ENCODE results near the gene WNT6.
"Not testable (repeated sequence)": the region's sequence is repeated elsewhere in the genome, so short reads cannot be mapped to it uniquely, and the experiment has no call there.

WNT6 gene

DNA sequence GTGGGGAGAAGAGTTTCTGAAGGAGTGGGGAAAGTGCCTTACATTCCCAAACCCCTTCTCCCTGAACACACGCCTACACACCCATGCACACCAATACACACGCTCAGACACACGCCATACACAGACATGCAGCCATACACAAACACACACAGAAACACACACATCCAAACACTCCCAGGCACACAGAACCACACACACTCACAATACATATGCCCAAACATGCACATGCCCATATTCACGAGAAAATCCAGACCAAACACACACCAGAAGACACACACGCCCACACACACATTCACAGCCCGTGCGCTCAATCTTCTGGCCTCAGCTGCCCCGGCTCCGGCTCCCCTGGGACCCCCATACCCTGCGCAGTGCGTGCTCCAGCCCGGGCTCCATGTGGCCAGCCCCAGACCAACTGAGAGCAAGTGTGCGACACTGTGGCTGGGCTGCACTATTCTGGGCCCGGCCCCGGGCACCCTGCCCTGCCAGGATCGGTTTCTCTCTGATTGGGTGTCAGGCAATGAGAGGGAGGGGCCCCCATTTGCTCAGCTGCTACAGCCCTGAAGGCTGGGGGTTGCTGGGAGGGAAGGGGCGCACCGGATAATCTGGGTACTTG, 28.1 kb upstream of the WNT6 start, which contains the start of gene PRKAG3:
TSS of gene PRKAG3 (minus strand) at position 426 of the 613 bp plus-strand sequence.
- Histone ChIP-seq H3K36me3 (ENCODE audit: control insufficient read depth in 1 of 2, insufficient read depth in 2 of 2, low read length in 2 of 2) (no peaks in the 10 kb centered on the region), H3K27ac (ENCODE audit: low read length) (no peak within 1 kb of the TSS), H3K27me3 (ENCODE audit: low read depth, low read length) (no peaks in the 10 kb centered on the region), H3K4me3 (ENCODE audit: low read depth in 1 of 2, low read length in 2 of 2) (no peak within 1 kb of the TSS), H3K4me1 (ENCODE audit: control insufficient read depth in 1 of 2, insufficient read depth in 2 of 2, low read length in 2 of 2) (peaks cover 0 to 11% of the 10 kb centered on the region in 2 donors), H3K9me3 (ENCODE audit: control insufficient read depth in 1 of 2, low read length in 2 of 2) (no peaks in the 10 kb centered on the region)

- Histone ChIP-seq H3K4me3 (ENCODE audit: low read depth in 1 of 2, low read length in 2 of 2) (no peak overlapping the region), H3K27me3 (ENCODE audit: low read depth, low read length) (no peaks in the 10 kb centered on the region), H3K36me3 (ENCODE audit: control insufficient read depth in 1 of 2, insufficient read depth in 2 of 2, low read length in 2 of 2) (no peaks in the 10 kb centered on the region), H3K27ac (ENCODE audit: low read length) (no peak overlapping the region), H3K9me3 (ENCODE audit: control insufficient read depth in 1 of 2, low read length in 2 of 2) (no peaks in the 10 kb centered on the region), H3K4me1 (ENCODE audit: control insufficient read depth in 1 of 2, insufficient read depth in 2 of 2, low read length in 2 of 2) (peaks cover 0 to 11% of the 10 kb centered on the region in 2 donors)
These were observed 27.5 kb upstream of the WNT6 start for GRCh38 chr2:218832081-218832480.

DNA sequence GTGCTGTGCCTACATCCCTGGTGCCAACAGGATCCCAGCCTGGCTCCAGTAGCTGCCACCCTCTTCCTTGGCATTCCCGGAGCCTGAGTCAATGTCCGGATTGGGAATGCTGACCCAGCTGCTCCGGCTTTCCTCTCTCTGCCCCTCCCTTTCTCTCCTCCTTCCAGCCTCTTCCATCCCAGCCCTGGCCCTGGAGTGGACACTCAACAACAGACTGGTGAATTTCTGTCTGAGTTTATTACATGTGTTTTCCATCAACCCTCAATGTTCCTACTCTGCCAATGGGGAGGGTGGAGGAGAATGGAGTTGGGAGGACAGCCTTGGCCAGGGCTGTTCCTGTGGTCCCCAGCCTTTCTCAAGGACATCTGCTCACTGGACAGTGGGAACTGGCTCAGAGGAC, 27.1 kb upstream of the WNT6 start:
- Histone ChIP-seq H3K4me3 (ENCODE audit: low read depth in 1 of 2, low read length in 2 of 2) (no peak overlapping the region), H3K4me1 (ENCODE audit: control insufficient read depth in 1 of 2, insufficient read depth in 2 of 2, low read length in 2 of 2) (peaks cover 0 to 11% of the 10 kb centered on the region in 2 donors), H3K36me3 (ENCODE audit: control insufficient read depth in 1 of 2, insufficient read depth in 2 of 2, low read length in 2 of 2) (no peaks in the 10 kb centered on the region), H3K27me3 (ENCODE audit: low read depth, low read length) (no peaks in the 10 kb centered on the region), H3K27ac (ENCODE audit: low read length) (no peak overlapping the region), H3K9me3 (ENCODE audit: control insufficient read depth in 1 of 2, low read length in 2 of 2) (peaks cover 0 to 3% of the 10 kb centered on the region in 2 donors)

GRCh38 chr2:218833023-218833609, 26.5 kb upstream of the WNT6 start:
- H3K36me3 ChIP-seq (ENCODE audit: control insufficient read depth in 1 of 2, insufficient read depth in 2 of 2, low read length in 2 of 2): no peaks in the 10 kb centered on the region
- no peak overlapping the region for H3K27ac ChIP-seq (ENCODE audit: low read length)
- no peak overlapping the region for H3K4me3 ChIP-seq (ENCODE audit: low read depth in 1 of 2, low read length in 2 of 2)
- H3K9me3 ChIP-seq (ENCODE audit: control insufficient read depth in 1 of 2, low read length in 2 of 2): peaks cover 0 to 4% of the 10 kb centered on the region in 2 donors
- H3K4me1 ChIP-seq (ENCODE audit: control insufficient read depth in 1 of 2, insufficient read depth in 2 of 2, low read length in 2 of 2): peaks cover 0 to 11% of the 10 kb centered on the region in 2 donors
- no peaks in the 10 kb centered on the region for H3K27me3 ChIP-seq (ENCODE audit: low read depth, low read length)

DNA sequence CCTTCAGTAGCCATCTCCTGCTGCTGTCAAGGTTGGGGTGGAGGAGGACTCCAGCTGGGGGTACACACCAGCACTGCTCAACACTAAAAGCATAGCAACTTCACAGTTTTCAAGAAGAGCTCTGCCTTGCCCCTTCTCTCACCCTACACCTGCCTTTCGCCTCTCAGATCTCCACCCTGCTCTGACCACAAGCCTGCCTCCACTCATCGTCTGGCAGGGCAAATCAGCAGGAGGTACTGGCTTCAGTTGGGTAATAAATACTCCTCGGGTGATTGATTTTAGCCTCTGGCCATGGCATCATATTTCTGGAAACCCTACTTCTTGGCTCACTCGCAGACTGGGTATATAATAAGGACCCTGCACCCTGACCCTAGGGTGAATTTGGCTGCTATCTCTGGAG, 24.9 kb upstream of the WNT6 start:
- Histone ChIP-seq H3K27ac (ENCODE audit: low read length) (no peak overlapping the region), H3K9me3 (ENCODE audit: control insufficient read depth in 1 of 2, low read length in 2 of 2) (peaks cover 0 to 4% of the 10 kb centered on the region in 2 donors), H3K27me3 (ENCODE audit: low read depth, low read length) (no peaks in the 10 kb centered on the region), H3K36me3 (ENCODE audit: control insufficient read depth in 1 of 2, insufficient read depth in 2 of 2, low read length in 2 of 2) (no peaks in the 10 kb centered on the region), H3K4me1 (ENCODE audit: control insufficient read depth in 1 of 2, insufficient read depth in 2 of 2, low read length in 2 of 2) (peaks cover 0 to 11% of the 10 kb centered on the region in 2 donors), H3K4me3 (ENCODE audit: low read depth in 1 of 2, low read length in 2 of 2) (no peak overlapping the region)

DNA sequence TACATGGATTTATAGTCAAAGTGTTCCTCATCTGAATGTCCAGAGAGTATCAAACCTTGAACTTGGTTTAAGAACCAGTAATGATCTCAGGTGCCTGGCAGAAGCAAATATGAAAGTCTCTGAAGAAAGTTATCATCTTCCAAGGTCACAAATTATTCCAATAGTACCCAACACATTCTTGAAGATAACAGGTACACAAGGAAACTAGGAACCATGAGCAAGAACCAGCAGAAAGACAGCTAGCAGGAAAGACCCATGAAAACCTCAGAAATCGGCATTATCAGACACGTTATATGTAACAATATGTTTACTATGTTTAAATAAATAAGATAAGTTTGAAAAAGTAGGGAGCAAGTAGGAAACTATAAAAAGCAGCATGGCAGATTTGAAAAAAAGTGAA, 22.1 kb upstream of the WNT6 start:
- no peaks in the 10 kb centered on the region for H3K27me3 ChIP-seq (ENCODE audit: low read depth, low read length)
- peaks cover 0 to 4% of the 10 kb centered on the region in 2 donors for H3K9me3 ChIP-seq (ENCODE audit: control insufficient read depth in 1 of 2, low read length in 2 of 2)
- no peak overlapping the region for H3K4me3 ChIP-seq (ENCODE audit: low read depth in 1 of 2, low read length in 2 of 2)
- peaks cover 0 to 1% of the 10 kb centered on the region in 2 donors for H3K4me1 ChIP-seq (ENCODE audit: control insufficient read depth in 1 of 2, insufficient read depth in 2 of 2, low read length in 2 of 2)
- no peak overlapping the region for H3K27ac ChIP-seq (ENCODE audit: low read length)
- H3K36me3 ChIP-seq (ENCODE audit: control insufficient read depth in 1 of 2, insufficient read depth in 2 of 2, low read length in 2 of 2): no peaks in the 10 kb centered on the region

DNA sequence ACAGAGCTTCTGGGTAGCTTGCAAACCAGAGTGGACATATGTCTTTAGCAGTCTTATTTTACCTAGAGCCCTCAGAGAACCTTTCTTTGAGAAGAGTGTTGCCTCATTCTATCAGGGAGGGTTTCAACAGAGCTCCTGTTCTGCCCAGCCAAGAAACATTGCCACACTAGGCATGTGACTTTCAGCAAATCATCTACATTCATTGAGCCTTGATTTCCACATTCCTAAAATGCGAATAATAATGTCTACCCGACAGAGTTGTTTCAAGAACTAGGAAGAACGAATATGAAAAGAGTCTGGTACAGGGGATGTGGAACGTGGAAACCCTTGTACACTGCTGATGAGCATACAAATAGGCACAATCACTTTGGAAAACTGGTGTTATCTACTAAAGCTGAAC, 20.2 kb upstream of the WNT6 start:
- Histone ChIP-seq H3K27ac (ENCODE audit: low read length) (no peak overlapping the region), H3K27me3 (ENCODE audit: low read depth, low read length) (no peaks in the 10 kb centered on the region), H3K9me3 (ENCODE audit: control insufficient read depth in 1 of 2, low read length in 2 of 2) (peaks cover 0 to 4% of the 10 kb centered on the region in 2 donors), H3K36me3 (ENCODE audit: control insufficient read depth in 1 of 2, insufficient read depth in 2 of 2, low read length in 2 of 2) (no peaks in the 10 kb centered on the region), H3K4me3 (ENCODE audit: low read depth in 1 of 2, low read length in 2 of 2) (no peak overlapping the region), H3K4me1 (ENCODE audit: control insufficient read depth in 1 of 2, insufficient read depth in 2 of 2, low read length in 2 of 2) (no peaks in the 10 kb centered on the region)

DNA sequence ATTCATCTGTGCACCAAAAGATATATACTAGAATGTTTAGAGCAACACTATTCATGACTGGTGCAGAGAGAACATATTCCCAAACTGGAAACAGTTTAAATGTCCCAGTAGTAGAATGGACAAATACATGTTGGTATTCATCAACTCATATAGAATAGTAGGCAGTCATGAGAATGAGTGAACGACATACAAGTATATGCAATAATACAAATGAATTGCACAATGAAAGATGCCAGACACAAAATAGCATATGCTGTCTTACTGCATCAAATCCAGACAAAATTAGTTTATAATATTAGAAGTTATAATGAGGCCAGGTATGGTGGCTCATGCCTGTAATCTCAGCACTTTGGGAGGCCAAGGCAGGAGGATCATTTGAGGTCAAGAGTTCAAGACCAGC, 19.7 kb upstream of the WNT6 start:
- Histone ChIP-seq H3K9me3 (ENCODE audit: control insufficient read depth in 1 of 2, low read length in 2 of 2) (peaks cover 0 to 4% of the 10 kb centered on the region in 2 donors), H3K4me1 (ENCODE audit: control insufficient read depth in 1 of 2, insufficient read depth in 2 of 2, low read length in 2 of 2) (no peaks in the 10 kb centered on the region), H3K27ac (ENCODE audit: low read length) (no peak overlapping the region)

GRCh38 chr2:218844334-218844733, 15.3 kb upstream of the WNT6 start:
- not testable (repeated sequence) for H3K27me3 ChIP-seq (ENCODE audit: low read depth, low read length); H3K4me1 ChIP-seq (ENCODE audit: control insufficient read depth in 1 of 2, insufficient read depth in 2 of 2, low read length in 2 of 2); H3K4me3 ChIP-seq (ENCODE audit: low read depth in 1 of 2, low read length in 2 of 2); H3K27ac ChIP-seq (ENCODE audit: low read length); H3K36me3 ChIP-seq (ENCODE audit: control insufficient read depth in 1 of 2, insufficient read depth in 2 of 2, low read length in 2 of 2); H3K9me3 ChIP-seq (ENCODE audit: control insufficient read depth in 1 of 2, low read length in 2 of 2)

More for the DNA sequence above, 19.7 kb upstream of the WNT6 start:
- no peaks in the 10 kb centered on the region for H3K36me3 ChIP-seq (ENCODE audit: control insufficient read depth in 1 of 2, insufficient read depth in 2 of 2, low read length in 2 of 2)
- no peaks in the 10 kb centered on the region for H3K27me3 ChIP-seq (ENCODE audit: low read depth, low read length)
- H3K4me3 ChIP-seq (ENCODE audit: low read depth in 1 of 2, low read length in 2 of 2): no peak overlapping the region

- H3K36me3 ChIP-seq (ENCODE audit: control insufficient read depth in 1 of 2, insufficient read depth in 2 of 2, low read length in 2 of 2); H3K27ac ChIP-seq (ENCODE audit: low read length); H3K4me1 ChIP-seq (ENCODE audit: control insufficient read depth in 1 of 2, insufficient read depth in 2 of 2, low read length in 2 of 2); H3K27me3 ChIP-seq (ENCODE audit: low read depth, low read length); H3K4me3 ChIP-seq (ENCODE audit: low read depth in 1 of 2, low read length in 2 of 2); H3K9me3 ChIP-seq (ENCODE audit: control insufficient read depth in 1 of 2, low read length in 2 of 2): not testable (repeated sequence)
These were observed 12.6 kb upstream of the WNT6 start for GRCh38 chr2:218846963-218847362.

GRCh38 chr2:218849721-218850120, 9.9 kb upstream of the WNT6 start:
- Histone ChIP-seq H3K36me3 (ENCODE audit: control insufficient read depth in 1 of 2, insufficient read depth in 2 of 2, low read length in 2 of 2) (no peaks in the 10 kb centered on the region), H3K27ac (ENCODE audit: low read length) (no peak overlapping the region), H3K4me1 (ENCODE audit: control insufficient read depth in 1 of 2, insufficient read depth in 2 of 2, low read length in 2 of 2) (peaks cover 0 to 3% of the 10 kb centered on the region in 2 donors), H3K27me3 (ENCODE audit: low read depth, low read length) (peaks cover 14% of the 10 kb centered on the region), H3K4me3 (ENCODE audit: low read depth in 1 of 2, low read length in 2 of 2) (no peak overlapping the region), H3K9me3 (ENCODE audit: control insufficient read depth in 1 of 2, low read length in 2 of 2) (no peaks in the 10 kb centered on the region)

GRCh38 chr2:218850796-218851195, 8.8 kb upstream of the WNT6 start:
- Histone ChIP-seq H3K4me1 (ENCODE audit: control insufficient read depth in 1 of 2, insufficient read depth in 2 of 2, low read length in 2 of 2) (peaks cover 0 to 3% of the 10 kb centered on the region in 2 donors), H3K4me3 (ENCODE audit: low read depth in 1 of 2, low read length in 2 of 2) (no peak overlapping the region), H3K27me3 (ENCODE audit: low read depth, low read length) (peaks cover 17% of the 10 kb centered on the region), H3K9me3 (ENCODE audit: control insufficient read depth in 1 of 2, low read length in 2 of 2) (no peaks in the 10 kb centered on the region), H3K36me3 (ENCODE audit: control insufficient read depth in 1 of 2, insufficient read depth in 2 of 2, low read length in 2 of 2) (no peaks in the 10 kb centered on the region), H3K27ac (ENCODE audit: low read length) (no peak overlapping the region)

All from muscle layer of duodenum (tissue), 2 donors.